Heart left ventricle (tissue), 16 donors: ENCODE measurements around the gene PLA2G2C. TPM values are rescaled to one million over a fixed set of nuclear protein-coding genes. Genes with fewer than 3 reads are reported as not detected.

Experiments
- ATAC-seq, 4 donors: fragments of 200-7000 bp; cut with Tn5 transposase; one replicate each; pipeline ENCODE4 v1.9.1; 2020 to 2022; ENCODE audit warnings: moderate library complexity in 4 of 4, mild to moderate bottlenecking in 3 of 4, moderate number of reproducible peaks in 1 of 4
- DNase-seq, 5 donors: peaks; one replicate each; pipeline ENCODE4 v3.0.0-alpha.2; 2020
- H3K27ac ChIP-seq, 12 donors: fragments of 200-600 bp; sonication (generic) in 4 of 12; one replicate each; pipeline versions ENCODE4 v1.5.0 to v1.8.0; 2016 to 2022; ENCODE audit warnings: mild to moderate bottlenecking in 2 of 12
- H3K27me3 ChIP-seq, 9 donors: fragments of 200-600 bp; sonication (generic) in 2 of 9; one replicate each; pipeline versions ENCODE4 v1.5.1 to v1.8.0; 2016 to 2022; ENCODE audit warnings: mild to moderate bottlenecking in 3 of 9
- H3K36me3 ChIP-seq, 9 donors: fragments of 200-600 bp; sonication (generic) in 2 of 9; one replicate each; pipeline versions ENCODE4 v1.5.0 to v1.8.0; 2018 to 2022; ENCODE audit warnings: mild to moderate bottlenecking in 2 of 9
- H3K4me1 ChIP-seq, 12 donors: fragments of 200-600 bp; sonication (generic) in 4 of 12; one replicate each; pipeline versions ENCODE4 v1.5.0 to v1.8.0; 2016 to 2022; ENCODE audit warnings: mild to moderate bottlenecking in 3 of 12
- H3K4me3 ChIP-seq, 12 donors: fragments of 200-600 bp; sonication (generic) in 4 of 12; one replicate each; pipeline versions ENCODE4 v1.5.0 to v1.8.0; 2017 to 2022; ENCODE audit warnings: mild to moderate bottlenecking in 9 of 12, moderate library complexity in 4 of 12
- H3K9me3 ChIP-seq, 12 donors: fragments of 200-600 bp; sonication (generic) in 4 of 12; one replicate each; pipeline versions ENCODE4 v1.5.0 to v1.8.0; 2016 to 2022; ENCODE audit warnings: mild to moderate bottlenecking in 1 of 12
- CTCF ChIP-seq, 12 donors: fragments of 200-600 bp; sonication (generic) in 4 of 12; IDR thresholded peaks; one replicate each; pipeline versions ENCODE4 v1.5.0 to v1.8.0; 2018 to 2022; ENCODE audit warnings: antibody characterized with exemption in 12 of 12, mild to moderate bottlenecking in 5 of 12
- POLR2A ChIP-seq, 2 donors: fragments of 450-650 bp; IDR thresholded peaks; one replicate each; pipeline ENCODE4 v1.6.1; 2017; ENCODE audit warnings: antibody characterized with exemption in 2 of 2, mild to moderate bottlenecking in 2 of 2, moderate library complexity in 2 of 2
- WGBS, 4 donors: extraction: QIAGEN DNeasy Blood & Tissue Kit in 2 of 4; methylation state at CpG; one replicate each; pipeline versions ENCODE4 v1.1.5 to v1.1.7; 2013 to 2018; 5-methylcytosine and 5-hydroxymethylcytosine counted together
- intact Hi-C, 10 donors: fragments of 100-400 bp; cut with DNase I; formaldehyde crosslinking; loops; one replicate each; pipeline versions ENCODE4 v1.11.1 to v1.14.2; 2022
- polyA plus RNA-seq, 2 donors: library from polyadenylated mRNA; stranded (reverse); fragments of 200-250 nt; gene quantifications; one replicate each; pipeline ENCODE4 v1.2.3, GENCODE V29; 2013
- total RNA-seq, 9 donors: library from RNA; depleted of rRNA in 2 of 9; stranded (reverse); fragments of >200 nt in 2 of 9; fragmentation: NEBNext Ultra II Directional in 3 of 9; extraction: Animal tissue kit (Norgen Biotek cat#: 25700) in 3 of 9; gene quantifications; one replicate each; pipeline versions ENCODE4 v1.1.0 to v1.2.4, GENCODE V29; 2016 to 2023
- donor health status: ischemic (EF 13 %, LVEDD 7.1; RV severe dilation, severe dysfunction).
- donor health status: healthy with polysubstance abuse.
- donor health status: DM: no; HTN: yes; CAD: no.
- donor health status: DM: no; HTN: no; CAD: no.
- donor health status: ischemic (EF 25% LVEDD 6.9; RV normal size, moderate dysfunction).
- donor health status: ischemic (EF 25% LVEDD 5.7; RV mildly dilated, moderate dysfunction).
- donor health status: healthy.
- donor health status: DM: yes; HTN: yes; CAD: no.
- donor health status: ischemic (EF 35%, LVEDD 5.7; RV mildly dilated, moderate dysfunction).
- donor health status: nonischemic (EF 11% LVEDD 7.7; RV severe dilation, severe dysfunction).
- donor health status: DM: yes; HTN: yes; CAD: no.
- donor health status: PGD.
- donor health status: ischemic (EF 29% LVEDD 5.4; RV normal size, mild dysfunction).
- donor health status: nonischemic (EF 23%, LVEDD 6.1; RV moderate dilation, normal function).

PLA2G2C gene
- total and polyA plus RNA-seq, 11 donors: 0.16 TPM; not detected in 10

DNA sequence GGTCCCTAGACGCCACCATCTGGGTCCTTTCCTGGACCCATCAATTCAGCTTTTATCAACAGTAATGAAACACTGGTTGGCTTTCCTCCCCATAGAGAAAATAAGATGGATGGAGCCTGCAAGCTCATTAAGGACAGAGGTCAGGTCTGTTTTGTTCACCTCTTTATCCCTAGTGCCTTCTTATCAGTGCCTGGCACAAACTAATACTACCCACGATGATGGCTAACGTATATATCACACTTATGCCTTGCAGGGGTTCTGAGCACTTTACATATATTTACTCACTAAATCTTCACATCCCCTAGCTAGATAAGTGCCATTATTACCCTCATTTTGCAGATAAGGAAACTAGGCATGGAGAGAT is 5.5 kb downstream of the PLA2G2C start:
- peaks cover 0 to 14% (median 0%) of the 10 kb centered on the region in 9 donors for H3K27me3 ChIP-seq
- WGBS, 4 donors: 65 to 75% (median 71%) methylated on average over 3 of the region's 3 CpGs
- no peak for DNase-seq
- ATAC-seq: no peak
- peaks cover 0 to 10% (median under 1%) of the 10 kb centered on the region in 12 donors for H3K4me1 ChIP-seq
- intact Hi-C loops: no loop called here
- H3K9me3 ChIP-seq: no peaks in the 10 kb centered on the region
- H3K27ac ChIP-seq: no peak overlapping the region
- no peaks in the 10 kb centered on the region for H3K36me3 ChIP-seq
- no peak overlapping the region for H3K4me3 ChIP-seq
- no peak for TF ChIP-seq POLR2A (IDR thresholded peaks at IDR 0.05)
- TF ChIP-seq CTCF (IDR thresholded peaks at IDR 0.05): no peak

DNA sequence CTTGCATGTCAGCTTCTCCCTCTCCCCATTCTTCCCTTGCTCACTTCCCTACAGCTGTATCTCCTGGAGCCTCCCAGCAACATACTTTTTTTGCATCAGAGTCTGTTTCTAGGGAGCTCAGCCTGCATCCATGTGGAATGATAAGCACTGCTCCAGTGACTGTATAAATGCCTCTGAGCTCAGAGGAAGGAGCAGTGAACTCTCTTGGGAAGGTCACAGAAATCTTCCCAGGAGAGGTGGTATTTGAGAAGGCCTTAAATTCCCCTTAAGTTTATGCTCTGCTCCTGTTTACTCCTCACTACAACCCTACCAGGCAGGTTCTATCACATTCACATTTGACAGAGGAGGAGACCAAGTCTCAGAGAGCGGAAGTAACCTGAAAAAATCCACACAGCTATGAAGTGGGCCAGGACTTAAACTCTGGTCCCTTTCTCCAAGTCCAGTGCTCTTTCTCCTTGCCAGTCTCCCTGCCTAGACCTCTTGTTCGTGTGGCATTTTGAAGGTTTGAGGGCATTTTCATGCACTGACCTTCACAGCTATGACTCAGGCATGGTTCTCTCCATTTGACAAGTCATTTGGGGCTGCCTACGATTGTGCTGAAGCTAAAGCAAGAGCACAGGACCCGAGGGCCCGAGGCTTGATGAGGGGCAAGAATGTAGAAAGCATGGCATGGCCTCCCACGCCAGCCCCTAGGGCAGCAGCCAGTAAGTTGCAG is 6.0 kb downstream of the PLA2G2C start:
- peaks cover 0 to 13% (median 0%) of the 10 kb centered on the region in 9 donors for H3K27me3 ChIP-seq
- ATAC-seq (no peak), DNase-seq (no peak)
- H3K27ac ChIP-seq: peak overlapping the region in 1 of 12 donors; percentile 79
- H3K4me3 ChIP-seq: no peak overlapping the region
- H3K4me1 ChIP-seq: peaks cover 0 to 4% (median 0%) of the 10 kb centered on the region in 12 donors
- intact Hi-C loops: no loop called here
- TF ChIP-seq POLR2A (IDR thresholded peaks at IDR 0.05) (no peak), CTCF (IDR thresholded peaks at IDR 0.05) (no peak)
- no peaks in the 10 kb centered on the region for H3K9me3 ChIP-seq
- H3K36me3 ChIP-seq: no peaks in the 10 kb centered on the region
- 67 to 76% (median 71%) methylated on average over 6 of the region's 6 CpGs for WGBS, 4 donors

DNA sequence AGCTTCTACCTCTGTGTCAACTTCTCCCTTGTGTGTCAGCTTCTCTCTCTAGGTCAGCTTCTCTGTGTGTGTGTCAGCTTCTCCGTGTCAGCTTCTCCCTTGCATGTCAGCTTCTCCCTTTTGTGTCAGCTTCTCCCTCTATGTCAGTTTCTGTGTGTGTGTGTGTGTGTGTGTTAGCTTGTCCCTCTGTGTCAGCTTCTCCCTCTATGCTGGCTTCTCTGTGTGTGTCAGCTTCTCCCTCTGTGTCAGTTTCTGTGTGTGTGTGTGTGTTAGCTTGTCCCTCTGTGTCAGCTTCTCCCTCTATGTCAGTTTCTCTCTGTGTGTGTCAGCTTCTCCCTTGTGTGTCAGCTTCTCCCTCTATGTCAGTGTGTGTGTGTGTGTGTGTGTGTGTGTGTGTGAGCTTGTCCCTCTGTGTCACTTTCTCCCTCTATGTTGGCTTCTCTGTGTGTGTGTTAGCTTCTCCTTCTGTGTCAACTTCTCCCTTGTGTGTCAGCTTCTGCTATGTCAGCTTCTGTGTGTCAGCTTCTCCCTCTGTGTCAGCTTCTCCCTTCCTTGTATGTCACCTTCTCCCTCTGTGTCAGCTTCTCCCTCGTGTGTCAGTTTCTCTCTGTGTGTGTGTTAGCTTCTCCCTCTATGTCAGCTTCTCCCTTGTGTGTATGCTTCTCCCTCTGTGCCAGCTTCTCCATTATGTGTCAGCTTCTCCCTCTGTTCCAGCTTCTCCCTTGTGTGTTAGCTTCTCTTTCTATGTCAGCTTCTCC is 6.8 kb downstream of the PLA2G2C start:
- no peaks in the 10 kb centered on the region for H3K4me1 ChIP-seq
- DNase-seq (no peak), ATAC-seq (no peak)
- no peak overlapping the region for H3K4me3 ChIP-seq
- no peaks in the 10 kb centered on the region for H3K36me3 ChIP-seq
- H3K27ac ChIP-seq: peak overlapping the region in 1 of 12 donors; percentile 79
- intact Hi-C loops: no loop called here
- H3K27me3 ChIP-seq: peaks cover 0 to 13% (median 0%) of the 10 kb centered on the region in 9 donors
- no peak for TF ChIP-seq POLR2A (IDR thresholded peaks at IDR 0.05)
- TF ChIP-seq CTCF (IDR thresholded peaks at IDR 0.05): no peak
- no peaks in the 10 kb centered on the region for H3K9me3 ChIP-seq
- WGBS, 4 donors: 83 to 94% (median 91%) methylated on average over 2 of the region's 2 CpGs

DNA sequence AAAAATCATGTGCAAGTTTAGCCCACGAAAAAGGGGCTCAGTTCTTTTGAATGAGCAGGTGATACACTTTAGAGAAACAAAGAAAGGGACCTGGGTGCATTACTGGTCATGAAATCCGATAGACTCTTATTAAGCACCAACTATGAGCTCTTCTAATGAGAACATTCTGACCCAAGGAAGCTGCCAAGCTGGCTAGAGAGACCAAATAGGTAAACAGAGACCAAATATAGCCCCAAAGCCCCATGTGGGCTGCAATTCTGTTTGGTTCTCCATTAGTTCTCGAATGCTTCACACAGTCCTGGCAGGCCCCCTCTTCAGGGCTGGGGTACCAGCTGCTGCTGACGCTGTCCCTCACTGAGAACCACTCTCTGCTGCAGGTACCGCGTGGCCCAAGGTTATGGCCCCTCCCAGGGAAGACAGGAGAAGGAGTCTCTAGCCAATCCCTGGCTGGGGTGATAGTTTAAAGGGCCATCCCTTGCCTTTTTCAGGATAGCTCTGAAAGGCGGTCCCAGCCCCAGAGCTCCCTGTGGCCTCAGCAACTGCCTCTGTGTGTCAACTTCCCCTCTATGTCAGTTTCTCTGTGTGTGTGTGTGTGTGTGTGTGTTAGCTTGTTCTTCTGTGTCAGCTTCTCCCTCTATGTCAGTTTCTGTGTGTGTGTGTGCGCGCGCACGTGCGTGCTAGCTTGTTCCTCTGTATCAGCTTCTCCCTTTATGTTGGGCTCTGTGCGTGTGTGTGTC is 7.5 kb downstream of the PLA2G2C start:
- H3K4me3 ChIP-seq: no peak overlapping the region
- no peaks in the 10 kb centered on the region for H3K9me3 ChIP-seq
- TF ChIP-seq POLR2A (IDR thresholded peaks at IDR 0.05) (no peak), CTCF (IDR thresholded peaks at IDR 0.05) (no peak)
- 77 to 86% (median 81%) methylated on average over 13 of the region's 13 CpGs for WGBS, 4 donors
- peak in 1 of 5 donors; percentile 24 for DNase-seq
- no peaks in the 10 kb centered on the region for H3K4me1 ChIP-seq
- no peaks in the 10 kb centered on the region for H3K36me3 ChIP-seq
- intact Hi-C loops: no loop called here
- peak overlapping the region in 1 of 12 donors; percentile 79 for H3K27ac ChIP-seq
- H3K27me3 ChIP-seq: peaks cover 0 to 13% (median 0%) of the 10 kb centered on the region in 9 donors
- ATAC-seq: no peak
